HFF-Myc (cell line): ENCODE results near the gene RBMY1D.
"Not testable (repeated sequence)": the region's sequence is repeated elsewhere in the genome, so short reads cannot be mapped to it uniquely, and the experiment has no call there.

Experiments used
- DNase-seq: peaks from one replicate; pipeline ENCODE4 v3.0.0-alpha.2; 2011; ENCODE audit warnings: low read depth; ENCODE audit errors: extremely low read depth
- H3K4me3 ChIP-seq: replicated peaks from 2 replicates; pipeline ENCODE4 v1.5.1; 2011; ENCODE audit warnings: low read depth, mild to moderate bottlenecking, control low read depth, low read length
- TF ChIP-seq, protein P1 (sequence below): IDR thresholded peaks from 2 replicates; pipeline ENCODE4 v1.5.1; 2012; ENCODE audit warnings: mild to moderate bottlenecking, low read depth, low read length, control low read depth; ENCODE audit errors: missing control alignments

RBMY1D gene

DNA sequence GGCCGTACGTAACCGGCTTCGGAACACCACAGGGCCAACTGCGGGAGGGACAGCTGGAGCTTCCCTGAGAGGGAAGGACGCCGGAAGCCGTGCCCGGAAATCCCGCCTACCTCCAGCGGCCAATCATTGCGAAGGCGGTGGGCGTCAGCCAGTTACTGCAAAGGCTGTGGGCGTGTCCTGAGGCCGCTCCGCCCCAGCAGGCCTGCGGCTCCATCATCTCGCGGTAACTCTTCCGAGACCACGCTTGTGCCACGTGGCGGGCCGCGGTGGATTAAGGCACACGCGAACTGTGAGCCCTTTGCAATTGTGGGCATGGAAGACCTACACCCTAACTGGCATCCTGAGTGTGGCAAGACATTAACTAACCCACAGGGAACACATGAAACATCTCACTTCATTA is at the start of gene RBMY1D:
Gene RBMY1D (minus strand): TSS at position 101 of the 400 bp plus-strand sequence. CDS start 2,013 bp downstream, outside the sequence.
- H3K4me3 ChIP-seq, DNase-seq: not testable (repeated sequence)

DNA sequence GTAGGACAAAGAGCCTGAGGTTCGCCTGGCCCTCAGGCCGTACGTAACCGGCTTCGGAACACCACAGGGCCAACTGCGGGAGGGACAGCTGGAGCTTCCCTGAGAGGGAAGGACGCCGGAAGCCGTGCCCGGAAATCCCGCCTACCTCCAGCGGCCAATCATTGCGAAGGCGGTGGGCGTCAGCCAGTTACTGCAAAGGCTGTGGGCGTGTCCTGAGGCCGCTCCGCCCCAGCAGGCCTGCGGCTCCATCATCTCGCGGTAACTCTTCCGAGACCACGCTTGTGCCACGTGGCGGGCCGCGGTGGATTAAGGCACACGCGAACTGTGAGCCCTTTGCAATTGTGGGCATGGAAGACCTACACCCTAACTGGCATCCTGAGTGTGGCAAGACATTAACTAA is 23.6 kb upstream of the RBMY1D start, which contains the start of gene RBMY1E:
Gene RBMY1E (minus strand): TSS at position 101 of the 400 bp plus-strand sequence. CDS start 1,978 bp downstream, outside the sequence.
- not testable (repeated sequence) for H3K4me3 ChIP-seq, DNase-seq

DNA sequence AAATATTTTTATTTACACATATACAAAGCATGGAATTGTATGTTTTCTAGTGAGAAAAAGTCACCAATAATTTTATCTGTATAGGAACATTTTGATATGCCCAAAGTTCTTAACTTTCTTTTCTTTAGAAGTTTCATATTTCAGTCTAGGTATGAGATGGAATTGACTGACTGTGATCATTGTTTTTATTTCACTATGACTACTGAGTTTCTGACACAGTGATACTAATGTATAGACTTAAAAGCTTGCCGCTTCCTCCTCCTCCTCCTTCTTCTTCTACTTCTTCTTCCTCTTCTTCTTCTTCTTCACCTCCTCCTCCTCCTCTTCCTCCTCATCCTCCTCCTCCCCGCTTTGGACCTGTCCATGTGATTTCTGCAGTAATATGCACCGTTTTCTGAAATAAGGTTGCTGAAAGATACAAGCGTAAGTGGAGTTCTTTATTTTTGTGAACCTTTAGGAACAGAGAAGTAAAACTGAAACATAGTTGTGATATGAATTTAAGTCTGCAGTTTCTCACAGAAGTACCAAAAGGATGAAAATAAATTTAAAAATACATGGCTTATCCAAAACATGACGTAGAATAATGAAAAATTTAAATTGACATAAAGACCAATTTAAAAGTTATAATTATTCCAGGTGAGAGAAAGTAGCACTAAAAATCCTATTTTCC is 24.8 kb downstream of the RBMY1D start:
- DNase-seq, result not testable (repeated sequence)

DNA sequence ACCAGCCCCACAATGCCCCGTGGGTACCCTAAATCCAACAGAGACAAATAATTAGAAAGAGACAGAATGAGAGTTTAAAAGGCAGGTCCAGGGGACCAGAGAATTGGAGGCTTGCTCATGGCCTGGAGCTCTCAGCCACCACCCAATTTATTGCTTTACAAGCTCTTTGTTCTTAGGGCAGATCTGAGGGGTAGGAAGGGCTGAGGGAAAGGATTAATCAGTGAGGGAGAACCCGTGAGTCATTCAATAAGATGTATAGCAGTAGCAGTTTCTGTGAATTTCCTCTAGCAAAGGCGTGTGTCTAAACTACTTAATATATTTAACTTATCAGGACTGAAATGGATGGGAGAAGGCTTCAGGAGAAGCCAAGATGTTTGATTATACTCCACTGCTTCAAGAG is 48.8 kb downstream of the RBMY1D start:
- TF ChIP-seq, protein P1, sequence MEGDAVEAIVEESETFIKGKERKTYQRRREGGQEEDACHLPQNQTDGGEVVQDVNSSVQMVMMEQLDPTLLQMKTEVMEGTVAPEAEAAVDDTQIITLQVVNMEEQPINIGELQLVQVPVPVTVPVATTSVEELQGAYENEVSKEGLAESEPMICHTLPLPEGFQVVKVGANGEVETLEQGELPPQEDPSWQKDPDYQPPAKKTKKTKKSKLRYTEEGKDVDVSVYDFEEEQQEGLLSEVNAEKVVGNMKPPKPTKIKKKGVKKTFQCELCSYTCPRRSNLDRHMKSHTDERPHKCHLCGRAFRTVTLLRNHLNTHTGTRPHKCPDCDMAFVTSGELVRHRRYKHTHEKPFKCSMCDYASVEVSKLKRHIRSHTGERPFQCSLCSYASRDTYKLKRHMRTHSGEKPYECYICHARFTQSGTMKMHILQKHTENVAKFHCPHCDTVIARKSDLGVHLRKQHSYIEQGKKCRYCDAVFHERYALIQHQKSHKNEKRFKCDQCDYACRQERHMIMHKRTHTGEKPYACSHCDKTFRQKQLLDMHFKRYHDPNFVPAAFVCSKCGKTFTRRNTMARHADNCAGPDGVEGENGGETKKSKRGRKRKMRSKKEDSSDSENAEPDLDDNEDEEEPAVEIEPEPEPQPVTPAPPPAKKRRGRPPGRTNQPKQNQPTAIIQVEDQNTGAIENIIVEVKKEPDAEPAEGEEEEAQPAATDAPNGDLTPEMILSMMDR, result no peak
- H3K4me3 ChIP-seq, result no peak overlapping the region
- DNase-seq, result no peak

More for the DNA sequence above, 24.8 kb downstream of the RBMY1D start:
- not testable (repeated sequence) for H3K4me3 ChIP-seq

DNA sequence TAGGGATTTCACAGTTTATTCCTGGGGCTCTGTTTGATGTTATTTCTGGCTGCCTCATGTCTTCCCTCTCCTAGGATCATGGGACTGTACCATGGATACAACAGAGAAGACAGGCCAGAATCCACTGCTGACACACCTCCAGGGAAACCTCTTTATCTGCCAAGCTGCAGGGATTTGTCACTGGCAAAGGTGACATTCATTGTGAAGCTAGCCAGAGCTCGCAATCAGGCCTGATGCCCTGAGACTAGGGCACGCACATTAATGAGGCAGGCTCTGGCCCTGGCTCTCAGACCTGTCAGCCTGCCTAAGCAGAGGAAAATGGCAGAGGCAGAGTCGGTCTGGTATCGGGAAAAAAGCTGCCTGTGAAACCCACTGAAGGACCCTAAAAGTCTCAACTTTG is 52.2 kb downstream of the RBMY1D start:
- no peak for DNase-seq
- no peak overlapping the region for H3K4me3 ChIP-seq
- TF ChIP-seq, protein P1, result no peak

DNA sequence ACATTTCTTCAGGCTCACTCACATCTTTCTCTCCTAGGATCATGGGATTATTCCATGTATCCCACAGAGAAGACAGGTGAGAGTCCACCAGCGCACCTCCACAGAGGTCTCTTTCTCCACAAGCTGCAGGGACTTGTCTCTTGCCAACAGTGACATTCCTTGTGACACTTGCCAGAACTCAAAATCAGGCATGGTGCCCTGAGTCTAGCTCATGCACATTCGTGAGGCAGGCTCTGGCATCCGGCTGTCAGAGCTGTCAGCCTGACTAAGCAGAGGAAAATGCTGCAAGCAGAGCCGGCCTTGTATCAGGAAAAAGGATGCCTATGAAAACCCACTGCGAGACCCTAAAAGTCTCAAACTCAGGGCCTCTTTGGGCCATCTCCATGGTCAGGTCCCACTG is 54.8 kb downstream of the RBMY1D start:
- TF ChIP-seq, protein P1, result no peak
- DNase-seq, result no peak
- H3K4me3 ChIP-seq, result no peak overlapping the region

DNA sequence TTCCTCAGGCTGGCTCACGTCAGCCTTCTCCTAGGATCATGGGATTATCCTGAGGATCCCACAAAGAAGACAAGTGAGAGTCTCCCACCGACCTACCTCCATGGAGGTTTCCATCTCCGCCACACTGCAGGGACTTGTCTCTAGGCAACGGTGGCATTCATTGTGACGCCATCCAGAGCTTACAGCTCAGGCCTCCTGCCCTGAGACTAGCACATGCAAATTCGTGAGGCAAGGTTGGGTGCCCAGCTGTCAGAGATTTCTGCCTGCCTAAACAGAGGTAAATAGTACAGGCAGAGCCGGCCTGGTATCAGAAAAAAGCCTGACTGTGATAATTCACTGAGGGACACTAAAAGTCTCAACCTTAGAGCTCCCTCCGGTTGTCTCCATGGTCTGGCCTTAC is 58.0 kb downstream of the RBMY1D start:
- no peak for DNase-seq
- no peak overlapping the region for H3K4me3 ChIP-seq
- TF ChIP-seq, protein P1, result no peak

DNA sequence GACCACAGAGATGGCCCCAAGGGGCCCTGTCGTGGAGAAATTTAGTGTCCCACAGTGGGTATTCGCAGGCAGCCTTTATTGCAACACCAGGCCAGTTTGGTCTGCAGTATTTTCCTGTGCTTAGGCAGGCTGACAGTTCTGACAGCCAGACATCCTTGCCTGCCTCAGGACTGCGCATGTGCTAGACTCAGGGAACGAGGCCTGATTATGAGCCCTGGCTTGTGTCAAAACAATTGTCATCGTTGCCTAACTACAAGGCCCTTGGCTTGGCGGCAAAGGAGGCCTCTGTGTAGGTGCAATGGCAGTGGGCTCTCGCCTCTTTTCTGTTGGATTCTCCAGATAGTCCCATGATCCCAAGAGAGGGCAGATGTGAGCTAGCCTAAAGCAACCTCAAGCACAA is 59.3 kb downstream of the RBMY1D start:
- TF ChIP-seq, protein P1, result no peak
- no peak overlapping the region for H3K4me3 ChIP-seq
- no peak for DNase-seq
